Endothelial cell (in vitro differentiated cells): ENCODE data around the gene FES. TPM values are rescaled to one million over a fixed set of nuclear protein-coding genes. Genes with fewer than 3 reads are reported as not detected.
A peak's percentile ranks its signal among the peaks of the same experiment; 100 is the strongest.

Experiments used
- DNase-seq: peaks from one replicate; pipeline ENCODE4 v3.0.0; 2021; ENCODE audit warnings: low spot score
- H3K27ac Mint-ChIP-seq: one replicate; pipeline ENCODE4 v1.8.0; 2021; ENCODE audit warnings: mixed read lengths, inconsistent platforms; ENCODE audit not compliant: unreplicated experiment
- H3K27me3 Mint-ChIP-seq: one replicate; pipeline ENCODE4 v1.8.0; 2021; ENCODE audit warnings: mild to moderate bottlenecking, moderate library complexity, mixed read lengths, inconsistent platforms; ENCODE audit not compliant: unreplicated experiment
- H3K36me3 Mint-ChIP-seq: one replicate; pipeline ENCODE4 v1.8.0; 2021; ENCODE audit warnings: mild to moderate bottlenecking, low read depth, mixed read lengths, inconsistent platforms; ENCODE audit not compliant: unreplicated experiment
- H3K4me1 Mint-ChIP-seq: one replicate; pipeline ENCODE4 v1.8.0; 2021; ENCODE audit warnings: mild to moderate bottlenecking, mixed read lengths, inconsistent platforms; ENCODE audit not compliant: unreplicated experiment
- H3K4me3 Mint-ChIP-seq: one replicate; pipeline ENCODE4 v1.8.0; 2021; ENCODE audit warnings: mild to moderate bottlenecking, mixed read lengths, inconsistent platforms; ENCODE audit not compliant: unreplicated experiment
- H3K9me3 Mint-ChIP-seq: one replicate; pipeline ENCODE4 v1.8.0; 2021; ENCODE audit warnings: mixed read lengths, inconsistent platforms; ENCODE audit not compliant: unreplicated experiment
- CTCF ChIP-seq: fragments of 200-600 bp; sonication (generic); IDR thresholded peaks from one replicate; pipeline ENCODE4 v1.5.0; 2021; ENCODE audit warnings: antibody characterized with exemption; ENCODE audit not compliant: unreplicated experiment
- total RNA-seq: library from RNA; stranded (reverse); fragmentation: NEBNext Ultra II Directional; extraction: Animal tissue kit (Norgen Biotek cat#: 25700); gene quantifications from one replicate; pipeline ENCODE4 v1.2.1, GENCODE V29; 2021; ENCODE audit not compliant: unreplicated experiment

FES gene
- total RNA-seq, 1 donor from 2014 or later: 56.3 TPM

GRCh38 chr15:90876046-90876445 is 8.3 kb upstream of the FES start:
- H3K36me3 Mint-ChIP-seq: peaks cover 27% of the 10 kb centered on the region
- peaks cover 18% of the 10 kb centered on the region for H3K4me1 Mint-ChIP-seq
- TF ChIP-seq CTCF: no peak
- no peak overlapping the region for H3K4me3 Mint-ChIP-seq
- H3K9me3 Mint-ChIP-seq: no peaks in the 10 kb centered on the region
- no peak overlapping the region for H3K27ac Mint-ChIP-seq
- H3K27me3 Mint-ChIP-seq: peaks cover 6% of the 10 kb centered on the region
- no peak for DNase-seq

GRCh38 chr15:90876512-90877170 is 7.7 kb upstream of the FES start:
- no peak for DNase-seq
- H3K27ac Mint-ChIP-seq: no peak overlapping the region
- H3K27me3 Mint-ChIP-seq: peaks cover 6% of the 10 kb centered on the region
- H3K4me3 Mint-ChIP-seq: no peak overlapping the region
- TF ChIP-seq CTCF: no peak
- no peaks in the 10 kb centered on the region for H3K9me3 Mint-ChIP-seq
- H3K36me3 Mint-ChIP-seq: peaks cover 27% of the 10 kb centered on the region
- peaks cover 18% of the 10 kb centered on the region for H3K4me1 Mint-ChIP-seq

GRCh38 chr15:90877315-90877714 is 7.0 kb upstream of the FES start:
- Mint-ChIP-seq H3K36me3 (peaks cover 25% of the 10 kb centered on the region), H3K9me3 (no peaks in the 10 kb centered on the region), H3K27ac (no peak overlapping the region), H3K4me1 (peaks cover 17% of the 10 kb centered on the region), H3K4me3 (no peak overlapping the region), H3K27me3 (peaks cover 5% of the 10 kb centered on the region)
- TF ChIP-seq CTCF: no peak
- no peak for DNase-seq

- H3K9me3 Mint-ChIP-seq: no peaks in the 10 kb centered on the region
- H3K4me1 Mint-ChIP-seq: peaks cover 10% of the 10 kb centered on the region
- H3K36me3 Mint-ChIP-seq: peaks cover 23% of the 10 kb centered on the region
- H3K4me3 Mint-ChIP-seq: peak overlapping the region; percentile 59
- H3K27ac Mint-ChIP-seq: no peak overlapping the region
- DNase-seq: no peak
- peaks cover 3% of the 10 kb centered on the region for H3K27me3 Mint-ChIP-seq
- no peak for TF ChIP-seq CTCF
These were observed 6.3 kb upstream of the FES start for GRCh38 chr15:90877996-90878395.

- Mint-ChIP-seq H3K27ac (no peak overlapping the region), H3K4me3 (no peak overlapping the region), H3K27me3 (peaks cover 3% of the 10 kb centered on the region), H3K36me3 (peaks cover 23% of the 10 kb centered on the region), H3K4me1 (peaks cover 8% of the 10 kb centered on the region), H3K9me3 (no peaks in the 10 kb centered on the region)
- TF ChIP-seq CTCF: no peak
- no peak for DNase-seq
These were observed 5.6 kb upstream of the FES start for GRCh38 chr15:90878660-90879059.
